HK-2 (cell line): ENCODE data around the gene REEP5.
A peak's percentile ranks its signal among the peaks of the same experiment; 100 is the strongest.
"Not testable (repeated sequence)": the region's sequence is repeated elsewhere in the genome, so short reads cannot be mapped to it uniquely, and the experiment has no call there.

Experiments
- DNase-seq: peaks from one replicate; pipeline ENCODE4 v3.0.0-alpha.2; 2018; ENCODE audit not compliant: unreplicated experiment

Gene REEP5

GRCh38 chr5:112921833-112922817 is at the start of gene REEP5:
Gene REEP5, minus strand, starts transcription at chr5:112922227. Its CDS starts 37 bp downstream, at chr5:112922190.
- DNase-seq, result peak; percentile 70

GRCh38 chr5:112971276-112971675 is 49.2 kb upstream of the REEP5 start:
- no peak for DNase-seq

GRCh38 chr5:112968411-112969106 is 46.5 kb upstream of the REEP5 start:
- no peak for DNase-seq

GRCh38 chr5:112967520-112968083 is 45.6 kb upstream of the REEP5 start:
- DNase-seq, result no peak

- DNase-seq, result no peak
Measured at GRCh38 chr5:112965733-112966306, 43.8 kb upstream of the REEP5 start.

GRCh38 chr5:112963374-112963733 is 41.3 kb upstream of the REEP5 start:
- not testable (repeated sequence) for DNase-seq

GRCh38 chr5:112960863-112961504 is 39.0 kb upstream of the REEP5 start:
- DNase-seq, result no peak

GRCh38 chr5:112960315-112960714 is 38.3 kb upstream of the REEP5 start:
- DNase-seq, result no peak

GRCh38 chr5:112959872-112960271 is 37.8 kb upstream of the REEP5 start:
- peak; percentile 27 for DNase-seq

- peak; percentile 43 for DNase-seq
Measured at GRCh38 chr5:112958093-112959088, 36.4 kb upstream of the REEP5 start.

- no peak for DNase-seq
Measured at GRCh38 chr5:112957036-112957808, 35.2 kb upstream of the REEP5 start.

- no peak for DNase-seq
Measured at GRCh38 chr5:112956606-112957005, 34.6 kb upstream of the REEP5 start.

- DNase-seq, result no peak
Measured at GRCh38 chr5:112951124-112951702, 29.2 kb upstream of the REEP5 start.

- no peak for DNase-seq
Measured at GRCh38 chr5:112948458-112948857, 26.4 kb upstream of the REEP5 start.

GRCh38 chr5:112940670-112941069 is 18.6 kb upstream of the REEP5 start:
- DNase-seq, result no peak

- DNase-seq, result no peak
Measured at GRCh38 chr5:112938286-112938685, 16.3 kb upstream of the REEP5 start.

- DNase-seq, result no peak
Measured at GRCh38 chr5:112935675-112936074, 13.6 kb upstream of the REEP5 start.

GRCh38 chr5:112934366-112934663 is 12.3 kb upstream of the REEP5 start:
- DNase-seq, result no peak

- DNase-seq, result no peak
Measured at GRCh38 chr5:112933651-112934365, 11.8 kb upstream of the REEP5 start.
